GM21526 (cell line): Measurements from ENCODE around the gene AKAP8.
A peak's percentile ranks its signal among the peaks of the same experiment; 100 is the strongest.
"Not testable (repeated sequence)": the region's sequence is repeated elsewhere in the genome, so short reads cannot be mapped to it uniquely, and the experiment has no call there.

Experiments used
- ATAC-seq: cut with Tn5 transposase; IDR thresholded peaks from one replicate; pipeline ENCODE4 v1.9.1; 2021; ENCODE audit warnings: moderate library complexity; ENCODE audit not compliant: unreplicated experiment, low FRiP score

Gene AKAP8

GRCh38 chr19:15404097-15404779 lies 24.7 kb upstream of the AKAP8 start:
- no peak for ATAC-seq

GRCh38 chr19:15403151-15403531 lies 23.6 kb upstream of the AKAP8 start:
- ATAC-seq = no peak

- no peak for ATAC-seq
Observed at GRCh38 chr19:15402411-15403150, 23.0 kb upstream of the AKAP8 start.

- no peak for ATAC-seq
Observed at GRCh38 chr19:15401397-15401710, 21.8 kb upstream of the AKAP8 start.

GRCh38 chr19:15400521-15401396 lies 21.2 kb upstream of the AKAP8 start:
- ATAC-seq = no peak

GRCh38 chr19:15399635-15400034 lies 20.0 kb upstream of the AKAP8 start:
- no peak for ATAC-seq

- ATAC-seq = no peak
Observed at GRCh38 chr19:15399234-15399515, 19.6 kb upstream of the AKAP8 start.

GRCh38 chr19:15398501-15399233 lies 19.1 kb upstream of the AKAP8 start:
- ATAC-seq = no peak

- ATAC-seq = no peak
Observed at GRCh38 chr19:15397782-15398181, 18.2 kb upstream of the AKAP8 start.

GRCh38 chr19:15397236-15397635 lies 17.6 kb upstream of the AKAP8 start:
- ATAC-seq = no peak

GRCh38 chr19:15396436-15396835 lies 16.8 kb upstream of the AKAP8 start:
- ATAC-seq = no peak

- ATAC-seq = not testable (repeated sequence)
Observed at GRCh38 chr19:15395251-15395650, 15.7 kb upstream of the AKAP8 start.

- ATAC-seq = no peak
Observed at GRCh38 chr19:15394426-15394825, 14.8 kb upstream of the AKAP8 start.

- no peak for ATAC-seq
Observed at GRCh38 chr19:15393963-15394362, 14.4 kb upstream of the AKAP8 start.

GRCh38 chr19:15390814-15391213 lies 11.2 kb upstream of the AKAP8 start:
- no peak for ATAC-seq

- ATAC-seq = no peak
Observed at GRCh38 chr19:15381864-15382263, 2.3 kb upstream of the AKAP8 start.

GRCh38 chr19:15381429-15381828 lies 1.8 kb upstream of the AKAP8 start:
- ATAC-seq = no peak

GRCh38 chr19:15379999-15380647 lies 536 bp upstream of the AKAP8 start:
- peak; percentile 21 for ATAC-seq

- ATAC-seq = no peak
Observed at GRCh38 chr19:15378534-15379082, 979 bp downstream of the AKAP8 start.

- no peak for ATAC-seq
Observed at GRCh38 chr19:15374796-15375440, 4.7 kb downstream of the AKAP8 start.
